ENCODE results near the gene KLHL10. TPM values are rescaled to one million over a fixed set of nuclear protein-coding genes. Genes with fewer than 3 reads are reported as not detected.

The KLHL10 gene
- total RNA-seq, 4 donors from 2014 or later = not detected

DNA sequence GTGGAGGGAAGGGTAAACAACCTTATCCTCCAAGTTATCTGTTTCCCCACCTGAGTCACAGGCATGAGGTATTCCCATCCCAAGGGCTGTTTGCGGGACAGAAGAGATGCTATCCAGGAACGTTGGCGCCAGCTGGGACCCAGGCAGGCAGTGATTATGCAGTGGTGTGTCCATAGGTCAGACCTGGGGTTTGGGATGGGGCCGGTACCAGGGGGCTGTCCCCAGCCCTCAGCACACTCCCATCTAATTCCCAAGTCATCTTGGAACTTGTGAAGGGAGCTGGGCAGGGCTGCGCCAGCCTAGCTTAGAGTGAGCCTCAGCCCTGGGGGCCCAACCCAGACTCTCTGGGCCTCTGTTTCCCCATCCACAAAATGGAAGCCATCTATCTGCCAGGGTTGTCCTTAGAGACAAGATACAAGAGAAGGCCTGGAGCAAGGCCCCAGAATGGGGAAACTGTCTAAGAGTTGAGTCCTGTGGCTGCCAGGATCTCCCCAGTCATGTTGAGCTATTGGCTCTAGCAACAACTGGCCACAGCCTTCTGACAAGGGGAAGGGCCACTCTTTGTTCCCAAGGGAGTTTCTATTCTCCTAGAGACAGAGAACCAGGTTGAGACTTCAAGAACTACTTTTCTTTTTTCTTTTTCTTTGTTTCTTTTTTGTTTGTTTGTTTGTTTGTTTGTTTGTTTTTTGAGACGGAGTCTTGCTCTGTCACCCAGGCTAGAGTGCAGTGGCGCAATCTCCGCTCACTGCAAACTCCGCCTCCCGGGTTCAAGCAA, 41.3 kb upstream of the KLHL10 start:
- Histone ChIP-seq H3K27ac (no peak overlapping the region), H3K4me3 (no peak overlapping the region), H3K4me1 (peaks cover 0 to 31% (median 11%) of the 10 kb centered on the region in 4 donors), H3K27me3 (no peaks in the 10 kb centered on the region), H3K36me3 (no peaks in the 10 kb centered on the region), H3K9me3 (no peaks in the 10 kb centered on the region)
- no peak for TF ChIP-seq POLR2A (IDR thresholded peaks at IDR 0.05)
- TF ChIP-seq EP300 (IDR thresholded peaks at IDR 0.05) = no peak
- TF ChIP-seq, protein P1, sequence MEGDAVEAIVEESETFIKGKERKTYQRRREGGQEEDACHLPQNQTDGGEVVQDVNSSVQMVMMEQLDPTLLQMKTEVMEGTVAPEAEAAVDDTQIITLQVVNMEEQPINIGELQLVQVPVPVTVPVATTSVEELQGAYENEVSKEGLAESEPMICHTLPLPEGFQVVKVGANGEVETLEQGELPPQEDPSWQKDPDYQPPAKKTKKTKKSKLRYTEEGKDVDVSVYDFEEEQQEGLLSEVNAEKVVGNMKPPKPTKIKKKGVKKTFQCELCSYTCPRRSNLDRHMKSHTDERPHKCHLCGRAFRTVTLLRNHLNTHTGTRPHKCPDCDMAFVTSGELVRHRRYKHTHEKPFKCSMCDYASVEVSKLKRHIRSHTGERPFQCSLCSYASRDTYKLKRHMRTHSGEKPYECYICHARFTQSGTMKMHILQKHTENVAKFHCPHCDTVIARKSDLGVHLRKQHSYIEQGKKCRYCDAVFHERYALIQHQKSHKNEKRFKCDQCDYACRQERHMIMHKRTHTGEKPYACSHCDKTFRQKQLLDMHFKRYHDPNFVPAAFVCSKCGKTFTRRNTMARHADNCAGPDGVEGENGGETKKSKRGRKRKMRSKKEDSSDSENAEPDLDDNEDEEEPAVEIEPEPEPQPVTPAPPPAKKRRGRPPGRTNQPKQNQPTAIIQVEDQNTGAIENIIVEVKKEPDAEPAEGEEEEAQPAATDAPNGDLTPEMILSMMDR (IDR thresholded peaks at IDR 0.05) = no peak
- no peak for DNase-seq (ENCODE audit: low spot score in 2 of 2)
- WGBS, 2 donors = 90 to 91% methylated on average over 10 of the region's 10 CpGs

DNA sequence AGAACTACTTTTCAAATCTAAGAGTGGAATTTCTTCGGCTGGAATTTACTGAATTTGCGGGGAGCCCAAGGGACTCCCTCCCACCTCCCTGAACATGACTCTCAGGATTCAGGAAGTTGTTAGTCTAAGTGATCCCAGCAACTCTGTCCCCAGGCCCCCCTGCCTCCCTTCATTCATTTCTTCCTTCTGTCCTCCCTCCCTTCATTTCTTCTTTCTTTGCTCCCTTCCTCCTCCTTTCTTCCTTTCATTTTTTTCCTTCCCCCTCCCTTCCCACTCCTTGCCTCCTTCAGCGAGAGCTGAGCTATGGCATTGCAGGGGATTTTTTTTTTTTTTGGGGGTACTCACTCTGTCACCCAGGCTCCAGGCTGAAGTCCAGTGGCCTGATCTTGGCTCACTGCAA, 40.2 kb upstream of the KLHL10 start:
- no peak for DNase-seq (ENCODE audit: low spot score in 2 of 2)
- Histone ChIP-seq H3K9me3 (no peaks in the 10 kb centered on the region), H3K36me3 (peaks cover 0 to 4% (median 0%) of the 10 kb centered on the region in 3 donors), H3K4me3 (no peak overlapping the region), H3K4me1 (peaks cover 0 to 25% (median 13%) of the 10 kb centered on the region in 4 donors), H3K27ac (no peak overlapping the region), H3K27me3 (no peaks in the 10 kb centered on the region)
- TF ChIP-seq POLR2A (IDR thresholded peaks at IDR 0.05) (no peak), EP300 (IDR thresholded peaks at IDR 0.05) (no peak)
- TF ChIP-seq, protein P1 (IDR thresholded peaks at IDR 0.05) = no peak
- WGBS, 2 donors = 68 to 82% methylated on average over 3 of the region's 3 CpGs

DNA sequence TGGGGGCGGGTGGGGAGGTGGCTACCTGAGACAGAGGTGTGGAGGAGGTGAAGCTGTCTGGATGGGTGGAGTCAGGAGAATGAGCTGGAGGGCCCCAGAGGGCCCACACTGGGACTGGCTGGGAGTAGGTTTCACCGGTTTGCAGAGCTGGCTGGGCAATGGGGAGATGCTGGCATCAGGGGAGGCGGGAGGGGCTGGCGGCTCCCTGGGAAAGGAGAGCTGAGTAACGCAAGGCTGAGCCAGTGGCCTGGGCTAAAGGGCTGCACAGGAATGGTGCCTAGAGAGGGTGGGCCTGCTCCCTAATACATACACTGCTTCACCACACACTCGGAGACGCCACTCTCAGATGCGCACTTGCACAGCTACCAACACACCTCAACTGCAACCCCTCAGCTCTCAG, 38.3 kb upstream of the KLHL10 start:
- Histone ChIP-seq H3K36me3 (peaks cover 0 to 12% (median 0%) of the 10 kb centered on the region in 3 donors), H3K9me3 (no peaks in the 10 kb centered on the region), H3K27me3 (no peaks in the 10 kb centered on the region), H3K4me3 (no peak overlapping the region), H3K27ac (no peak overlapping the region), H3K4me1 (peaks cover 0 to 16% (median 7%) of the 10 kb centered on the region in 4 donors)
- WGBS, 2 donors = 79 to 87% methylated on average over 8 of the region's 8 CpGs
- TF ChIP-seq, protein P1 (IDR thresholded peaks at IDR 0.05) = no peak
- TF ChIP-seq POLR2A (IDR thresholded peaks at IDR 0.05) (no peak), EP300 (IDR thresholded peaks at IDR 0.05) (no peak)
- no peak for DNase-seq (ENCODE audit: low spot score in 2 of 2)

DNA sequence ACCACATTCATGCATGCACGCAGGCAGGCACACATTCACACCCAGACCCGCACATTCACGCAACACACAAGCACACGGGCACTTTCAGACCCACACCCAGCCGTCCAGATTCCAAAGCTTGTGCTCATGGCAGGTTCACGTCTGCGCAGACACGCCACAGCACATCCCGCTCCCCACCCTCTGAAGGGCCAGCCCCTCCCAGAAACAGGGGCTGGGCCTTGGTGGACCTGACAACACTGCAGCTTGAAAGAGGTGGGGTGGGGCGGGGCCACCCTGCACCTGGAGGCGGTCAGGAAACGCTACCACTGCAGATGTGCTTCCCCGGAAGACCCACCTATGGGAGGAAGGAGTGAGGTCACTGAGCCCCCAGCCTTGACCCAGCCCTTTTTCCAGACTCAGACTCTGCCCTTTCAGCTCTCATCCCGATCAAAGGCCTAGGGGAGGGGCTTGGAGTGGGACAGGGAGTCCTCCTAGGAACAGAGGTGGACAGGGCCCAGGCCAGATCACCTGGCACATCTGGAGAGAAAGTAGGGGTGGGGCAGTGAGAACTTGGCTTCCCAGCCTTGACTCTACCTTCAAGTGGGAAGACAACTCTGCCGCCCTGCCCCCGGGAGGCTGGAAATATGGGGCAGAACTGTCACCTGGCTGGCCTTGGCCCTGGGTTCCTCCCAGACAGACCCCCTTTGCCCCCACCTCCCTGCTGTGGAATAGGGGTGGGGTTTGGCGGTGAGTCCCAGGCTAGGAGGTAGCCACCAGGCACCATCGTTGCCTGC, 36.8 kb upstream of the KLHL10 start:
- WGBS, 2 donors = 40 to 42% methylated on average over 15 to 17 of the region's 18 CpGs
- Histone ChIP-seq H3K27ac (peak overlapping the region in 1 of 4 donors; percentile 56), H3K9me3 (no peaks in the 10 kb centered on the region), H3K27me3 (no peaks in the 10 kb centered on the region), H3K4me3 (no peak overlapping the region), H3K4me1 (peaks cover 0 to 16% (median 7%) of the 10 kb centered on the region in 4 donors), H3K36me3 (peaks cover 0 to 23% (median 0%) of the 10 kb centered on the region in 3 donors)
- TF ChIP-seq POLR2A (IDR thresholded peaks at IDR 0.05) (no peak), EP300 (IDR thresholded peaks at IDR 0.05) (no peak)
- TF ChIP-seq, protein P1 (IDR thresholded peaks at IDR 0.05) = no peak
- no peak for DNase-seq (ENCODE audit: low spot score in 2 of 2)

All from tibial nerve (tissue), 4 donors.